ENCODE data around the gene RIN1. TPM values are rescaled to one million over a fixed set of nuclear protein-coding genes. Genes with fewer than 3 reads are reported as not detected.
"Not testable (repeated sequence)": the region's sequence is repeated elsewhere in the genome, so short reads cannot be mapped to it uniquely, and the experiment has no call there.

Gene RIN1
- total RNA-seq, 1 donor from 2014 or later: 3.8 TPM

- Histone ChIP-seq H3K4me3 (ENCODE audit: low read depth, low read length) (no peak overlapping the region), H3K36me3 (ENCODE audit: control insufficient read depth, insufficient read depth, low read length) (no peaks in the 10 kb centered on the region), H3K27me3 (ENCODE audit: control insufficient read depth, insufficient read depth, low read length) (peaks cover 2% of the 10 kb centered on the region)
- no peak for DNase-seq (ENCODE audit: low read depth)
- no peak for TF ChIP-seq CTCF (IDR thresholded peaks at IDR 0.05; ENCODE audit: insufficient read depth, low read length, poor library complexity, severe bottlenecking)
These were observed 22.1 kb downstream of the RIN1 start for GRCh38 chr11:66314186-66314501.

- no peaks in the 10 kb centered on the region for H3K36me3 ChIP-seq (ENCODE audit: control insufficient read depth, insufficient read depth, low read length)
- H3K27me3 ChIP-seq (ENCODE audit: control insufficient read depth, insufficient read depth, low read length): peaks cover 2% of the 10 kb centered on the region
- peak overlapping the region; percentile 3 for H3K4me3 ChIP-seq (ENCODE audit: low read depth, low read length)
- no peak for DNase-seq (ENCODE audit: low read depth)
- no peak for TF ChIP-seq CTCF (IDR thresholded peaks at IDR 0.05; ENCODE audit: insufficient read depth, low read length, poor library complexity, severe bottlenecking)
These were observed 22.7 kb downstream of the RIN1 start for GRCh38 chr11:66313321-66314185.

- peak; percentile 91 for DNase-seq (ENCODE audit: low read depth)
- TF ChIP-seq CTCF (IDR thresholded peaks at IDR 0.05; ENCODE audit: insufficient read depth, low read length, poor library complexity, severe bottlenecking): no peak
These were observed 23.5 kb downstream of the RIN1 start for GRCh38 chr11:66312549-66313320.

GRCh38 chr11:66311965-66312548, 24.2 kb downstream of the RIN1 start:
- Histone ChIP-seq H3K27me3 (ENCODE audit: control insufficient read depth, insufficient read depth, low read length) (peaks cover 2% of the 10 kb centered on the region), H3K36me3 (ENCODE audit: control insufficient read depth, insufficient read depth, low read length) (no peaks in the 10 kb centered on the region), H3K4me3 (ENCODE audit: low read depth, low read length) (peak overlapping the region; percentile 61)
- peak; percentile 95 for TF ChIP-seq CTCF (IDR thresholded peaks at IDR 0.05; ENCODE audit: insufficient read depth, low read length, poor library complexity, severe bottlenecking)
- peak; percentile 68 for DNase-seq (ENCODE audit: low read depth)

More at GRCh38 chr11:66312549-66313320, 23.5 kb downstream of the RIN1 start:
- peak overlapping the region; percentile 61 for H3K4me3 ChIP-seq (ENCODE audit: low read depth, low read length)
- H3K36me3 ChIP-seq (ENCODE audit: control insufficient read depth, insufficient read depth, low read length): no peaks in the 10 kb centered on the region
- peaks cover 2% of the 10 kb centered on the region for H3K27me3 ChIP-seq (ENCODE audit: control insufficient read depth, insufficient read depth, low read length)

- Histone ChIP-seq H3K4me3 (ENCODE audit: low read depth, low read length) (peak overlapping the region; percentile 61), H3K36me3 (ENCODE audit: control insufficient read depth, insufficient read depth, low read length) (no peaks in the 10 kb centered on the region), H3K27me3 (ENCODE audit: control insufficient read depth, insufficient read depth, low read length) (peaks cover 2% of the 10 kb centered on the region)
- no peak for TF ChIP-seq CTCF (IDR thresholded peaks at IDR 0.05; ENCODE audit: insufficient read depth, low read length, poor library complexity, severe bottlenecking)
- DNase-seq (ENCODE audit: low read depth): no peak
These were observed 24.7 kb downstream of the RIN1 start for GRCh38 chr11:66311470-66311964.

GRCh38 chr11:66310803-66311440, 25.3 kb downstream of the RIN1 start:
- H3K4me3 ChIP-seq (ENCODE audit: low read depth, low read length); DNase-seq (ENCODE audit: low read depth); H3K27me3 ChIP-seq (ENCODE audit: control insufficient read depth, insufficient read depth, low read length); H3K36me3 ChIP-seq (ENCODE audit: control insufficient read depth, insufficient read depth, low read length): not testable (repeated sequence)
